HepG2 (cell line): ENCODE measurements around the gene SFMBT1. TPM values are rescaled to one million over a fixed set of nuclear protein-coding genes. Genes with fewer than 3 reads are reported as not detected.

Experiments used
- ARID3A ChIP-seq: IDR thresholded peaks from 2 replicates; pipeline ENCODE4 v1.6.1; 2012; ENCODE audit warnings: low read depth, low read length, improper control_type of control experiment
- CBX5 ChIP-seq: sonication (generic); formaldehyde crosslinking; IDR thresholded peaks from 2 replicates; pipeline ENCODE4 v1.4.0; 2020; ENCODE audit warnings: missing genetic modification reagents, borderline replicate concordance
- DPF2 ChIP-seq: sonication (generic); formaldehyde crosslinking; IDR thresholded peaks from 2 replicates; pipeline ENCODE4 v1.4.0; 2020; ENCODE audit warnings: mild to moderate bottlenecking, low read depth, missing genetic modification reagents, borderline replicate concordance
- HIVEP1 ChIP-seq: sonication (generic); formaldehyde crosslinking; IDR thresholded peaks from 2 replicates; pipeline ENCODE4 v1.4.0; 2020; ENCODE audit warnings: mild to moderate bottlenecking, missing genetic modification reagents
- HNF1A ChIP-seq, 2 experiments: sonication (generic) in 1 of 2; formaldehyde crosslinking in 1 of 2; IDR thresholded peaks; 2 replicates each; pipeline versions ENCODE4 v1.4.0 to v1.6.1; 2016 to 2020; ENCODE audit warnings: borderline replicate concordance in 1 of 2, low read depth in 1 of 2, mild to moderate bottlenecking in 1 of 2, missing genetic modification reagents in 1 of 2
- MAZ ChIP-seq, 2 experiments: sonication (generic) in 1 of 2; formaldehyde crosslinking in 1 of 2; IDR thresholded peaks; 2 replicates each; pipeline versions ENCODE4 v1.5.0 to v1.6.1; 2012 to 2020; ENCODE audit warnings: low read depth in 2 of 2, mild to moderate bottlenecking in 2 of 2, borderline replicate concordance in 1 of 2, improper control_type of control experiment in 1 of 2, low read length in 1 of 2, missing genetic modification reagents in 1 of 2, moderate library complexity in 1 of 2
- MTA3 ChIP-seq: sonication (generic); formaldehyde crosslinking; IDR thresholded peaks from 2 replicates; pipeline ENCODE4 v1.4.0; 2020; ENCODE audit warnings: missing genetic modification reagents
- NFE2 ChIP-seq: sonication (generic); formaldehyde crosslinking; IDR thresholded peaks from 2 replicates; pipeline ENCODE4 v1.4.0; 2020; ENCODE audit warnings: missing genetic modification reagents
- NR2F1 ChIP-seq, 2 experiments: fragments of 450-650 bp in 1 of 2; formaldehyde crosslinking in 1 of 2; IDR thresholded peaks; 2 replicates each; pipeline versions ENCODE4 v1.5.0 to v1.6.1; 2016 to 2020; ENCODE audit warnings: mild to moderate bottlenecking in 1 of 2, missing compliant biosample characterization in 1 of 2, missing genetic modification reagents in 1 of 2, moderate library complexity in 1 of 2
- SETDB1 ChIP-seq: sonication (generic); formaldehyde crosslinking; IDR thresholded peaks from 2 replicates; pipeline ENCODE4 v1.5.1; 2020; ENCODE audit warnings: missing genetic modification reagents, mild to moderate bottlenecking, borderline replicate concordance
- SOX6 ChIP-seq, 2 experiments: fragments of 450-650 bp in 1 of 2; sonication (generic) in 1 of 2; formaldehyde crosslinking in 1 of 2; IDR thresholded peaks; 2 replicates each; pipeline versions ENCODE4 v1.4.0 to v1.6.1; 2017 to 2020; ENCODE audit warnings: antibody characterized with exemption in 1 of 2, mild to moderate bottlenecking in 1 of 2, missing genetic modification reagents in 1 of 2
- SP140L ChIP-seq: sonication (generic); formaldehyde crosslinking; IDR thresholded peaks from 2 replicates; pipeline ENCODE4 v1.4.0; 2020; ENCODE audit warnings: missing genetic modification reagents, borderline replicate concordance
- TAF1 ChIP-seq: sonication (generic); formaldehyde crosslinking; IDR thresholded peaks from 2 replicates; pipeline ENCODE4 v1.4.0; 2020; ENCODE audit warnings: missing genetic modification reagents
- TCF12 ChIP-seq, 2 experiments: fragments of 450-650 bp in 1 of 2; sonication (generic) in 1 of 2; formaldehyde crosslinking in 1 of 2; IDR thresholded peaks; 2 replicates each; pipeline versions ENCODE4 v1.6.1 to v1.8.0; 2017 to 2022; ENCODE audit warnings: antibody characterized with exemption in 1 of 2, mild to moderate bottlenecking in 1 of 2, missing genetic modification reagents in 1 of 2, moderate library complexity in 1 of 2
- ZNF513 ChIP-seq: sonication (generic); formaldehyde crosslinking; conservative IDR thresholded peaks from 2 replicates; pipeline ENCODE4 v1.5.0; 2020; ENCODE audit warnings: missing genetic modification reagents
- ZNF576 ChIP-seq: sonication (generic); formaldehyde crosslinking; IDR thresholded peaks from 2 replicates; pipeline ENCODE4 v1.4.0; 2020; ENCODE audit warnings: mild to moderate bottlenecking, missing genetic modification reagents
- ZNF7 ChIP-seq: IDR thresholded peaks from 2 replicates; pipeline ENCODE4 v1.6.1; 2016; ENCODE audit warnings: missing biosample characterization, missing genetic modification reagents
- ZSCAN31 ChIP-seq: sonication (generic); formaldehyde crosslinking; IDR thresholded peaks from 2 replicates; pipeline ENCODE4 v1.5.0; 2020; ENCODE audit warnings: low read depth, mild to moderate bottlenecking, missing genetic modification reagents
- ZZZ3 ChIP-seq: sonication (generic); formaldehyde crosslinking; IDR thresholded peaks from 2 replicates; pipeline ENCODE4 v1.4.0; 2020; ENCODE audit warnings: missing genetic modification reagents, mild to moderate bottlenecking, borderline replicate concordance
- polyA plus RNA-seq, 8 experiments: library from polyadenylated mRNA; depleted of rRNA in 3 of 8; stranded (reverse) in 7 of 8; unstranded in 1 of 8; fragments of >200 nt; fragmentation: Illumina TruSeq in 4 of 8; extraction: Trizol in 4 of 8; gene quantifications; 2 replicates each; pipeline versions ENCODE4 v1.2.1 to v1.2.3, GENCODE V29; 2011 to 2016; ENCODE audit warnings: low read depth in 4 of 8, missing spikeins in 1 of 8, mixed read lengths in 1 of 8; ENCODE audit not compliant: insufficient read depth in 1 of 8
- total RNA-seq, 5 experiments: library from RNA; depleted of rRNA; stranded (reverse); fragments of >200 nt; fragmentation: Illumina TruSeq; extraction: Trizol; gene quantifications; 2 replicates each; pipeline ENCODE4 v1.2.3, GENCODE V29; 2016; ENCODE audit warnings: low read depth in 1 of 5

Gene SFMBT1
- total and polyA plus RNA-seq, 2 of the 13 experiments (the other 11 are each of a cell fraction or from before 2014, with no cell fraction given), result 3.8 to 12.8 TPM

- TF ChIP-seq ZZZ3 (CRISPR knock-in tag) (no peak), MAZ (IDR thresholded peaks at IDR 0.05; ENCODE audit: borderline replicate concordance, low read depth, low read length) (no peak), MAZ (CRISPR knock-in tag; IDR thresholded peaks at IDR 0.05; ENCODE audit: low read depth) (no peak), TAF1 (no peak), SETDB1 (CRISPR knock-in tag) (no peak), MTA3 (CRISPR knock-in tag) (no peak), ZNF7 (CRISPR knock-in tag) (no peak), DPF2 (CRISPR knock-in tag) (peak; percentile 69; the same call in 1 of the 2 replicates), HNF1A (IDR thresholded peaks at IDR 0.05; ENCODE audit: low read depth) (no peak), HNF1A (CRISPR knock-in tag; IDR thresholded peaks at IDR 0.05; ENCODE audit: borderline replicate concordance) (no peak), SP140L (no peak), NR2F1 (CRISPR knock-in tag; IDR thresholded peaks at IDR 0.05) (peak in 1 of 2 experiments; percentile 33; a peak in 1 of 4 replicates), ARID3A (no peak), ZSCAN31 (CRISPR knock-in tag) (no peak), ZNF576 (CRISPR knock-in tag) (no peak), HIVEP1 (CRISPR knock-in tag) (no peak), NFE2 (CRISPR knock-in tag) (no peak), TCF12 (IDR thresholded peaks at IDR 0.05) (no peak), TCF12 (CRISPR knock-in tag; IDR thresholded peaks at IDR 0.05) (no peak), CBX5 (CRISPR knock-in tag) (no peak), ZNF513 (CRISPR knock-in tag) (no peak), SOX6 (IDR thresholded peaks at IDR 0.05) (no peak), SOX6 (CRISPR knock-in tag; IDR thresholded peaks at IDR 0.05) (peak; percentile 58)
Observed at GRCh38 chr3:53092942-53093341, 47.1 kb upstream of the SFMBT1 start (continued).
